HG03460 (cell line): ENCODE measurements around the gene CCL11.

ENCODE experiments used
- ATAC-seq: cut with Tn5 transposase; IDR thresholded peaks from one replicate; pipeline ENCODE4 v1.9.1; 2021; ENCODE audit not compliant: unreplicated experiment

Gene CCL11

DNA sequence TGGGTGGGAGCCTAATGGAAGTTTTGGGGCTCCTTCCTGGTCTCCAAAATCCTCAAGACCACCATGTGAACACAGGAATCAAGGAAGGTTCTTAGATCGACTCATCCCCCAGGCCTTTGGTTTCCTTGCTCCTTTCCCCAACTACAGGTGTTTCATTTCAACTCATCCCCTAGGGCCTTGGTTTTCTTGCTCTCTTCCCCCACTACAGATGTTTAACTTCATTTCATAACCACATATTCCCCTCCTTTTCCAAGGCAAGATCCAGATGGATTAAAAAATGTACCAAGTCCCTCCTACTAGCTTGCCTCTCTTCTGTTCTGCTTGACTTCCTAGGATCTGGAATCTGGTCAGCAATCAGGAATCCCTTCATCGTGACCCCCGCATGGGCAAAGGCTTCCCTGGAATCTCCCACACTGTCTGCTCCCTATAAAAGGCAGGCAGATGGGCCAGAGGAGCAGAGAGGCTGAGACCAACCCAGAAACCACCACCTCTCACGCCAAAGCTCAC, at the start of gene CCL11:
Gene CCL11, plus strand, starts transcription at position 457 of the 507 bp plus-strand sequence. CDS start 67 bp downstream, outside the sequence.
- no peak for ATAC-seq

- no peak for ATAC-seq
Measured at GRCh38 chr17:34236281-34236892, 49.2 kb upstream of the CCL11 start.

DNA sequence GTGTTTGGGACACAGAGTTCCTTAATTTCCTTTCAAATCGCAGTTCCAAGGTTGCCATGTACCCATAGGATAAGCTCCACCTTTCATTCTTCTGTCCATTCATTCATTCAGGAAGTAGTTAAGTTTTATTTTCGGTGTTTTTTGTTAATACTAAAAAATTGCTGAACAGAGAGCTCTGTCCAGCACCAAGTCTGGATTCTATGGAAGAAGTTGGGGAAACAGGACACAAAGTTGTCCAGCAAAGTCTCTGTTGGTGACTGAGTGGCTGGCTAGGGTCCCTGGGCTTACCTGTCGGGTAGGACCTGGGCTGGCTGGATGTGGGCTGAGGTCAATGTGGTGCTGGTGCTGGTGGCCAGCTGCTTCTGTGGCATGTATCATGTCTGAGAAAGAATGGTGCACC, 48.1 kb upstream of the CCL11 start:
- ATAC-seq: no peak

GRCh38 chr17:34241062-34241461, 44.5 kb upstream of the CCL11 start:
- no peak for ATAC-seq

- ATAC-seq: no peak
Measured at GRCh38 chr17:34242587-34243363, 42.8 kb upstream of the CCL11 start.

- no peak for ATAC-seq
Measured at GRCh38 chr17:34243364-34244320, 41.9 kb upstream of the CCL11 start.

GRCh38 chr17:34245351-34245905, 40.1 kb upstream of the CCL11 start:
- ATAC-seq: no peak

GRCh38 chr17:34246446-34246845, 39.1 kb upstream of the CCL11 start:
- no peak for ATAC-seq

- no peak for ATAC-seq
Measured at GRCh38 chr17:34246881-34247280, 38.7 kb upstream of the CCL11 start.

- no peak for ATAC-seq
Measured at GRCh38 chr17:34248511-34249024, 37.0 kb upstream of the CCL11 start.

GRCh38 chr17:34249061-34249460, 36.5 kb upstream of the CCL11 start:
- ATAC-seq: no peak

DNA sequence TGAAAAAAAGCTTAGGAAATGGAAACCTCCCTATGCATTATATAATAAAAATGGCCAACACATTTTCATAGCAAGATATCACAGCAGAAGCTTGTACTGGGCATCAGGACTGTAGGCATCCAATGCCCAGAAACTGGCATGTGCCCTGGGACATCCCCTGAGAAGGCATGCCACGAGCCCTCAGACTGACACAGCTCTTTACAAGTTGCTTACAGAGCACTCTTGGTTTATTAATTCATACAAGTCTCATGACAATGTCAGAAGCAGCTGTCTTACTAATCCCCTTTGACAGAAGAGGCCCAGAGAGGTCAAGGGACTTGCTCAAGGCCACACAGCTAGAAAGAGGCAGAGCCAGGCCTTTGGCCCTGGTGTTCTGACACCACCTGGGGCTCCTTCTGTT, 36.1 kb upstream of the CCL11 start:
- ATAC-seq: no peak

DNA sequence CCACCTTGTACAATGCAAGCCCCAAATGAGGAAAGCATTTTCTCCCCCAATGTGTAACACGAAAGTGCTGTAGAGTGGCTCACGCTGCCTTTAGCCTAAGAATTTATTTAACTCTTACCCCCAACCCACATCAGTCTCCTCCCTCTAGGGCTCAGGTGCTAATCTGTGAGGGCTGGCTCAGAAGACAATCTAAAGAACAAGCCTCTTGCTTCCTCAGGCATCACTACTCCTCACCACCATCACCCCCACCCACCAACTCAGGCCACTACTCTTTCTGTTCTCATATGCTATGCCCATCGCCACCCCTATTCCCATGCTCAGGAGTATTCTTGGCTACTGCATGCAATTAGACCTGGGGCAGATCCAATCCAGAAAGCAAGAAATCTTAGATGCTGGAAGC, 34.4 kb upstream of the CCL11 start:
- no peak for ATAC-seq

DNA sequence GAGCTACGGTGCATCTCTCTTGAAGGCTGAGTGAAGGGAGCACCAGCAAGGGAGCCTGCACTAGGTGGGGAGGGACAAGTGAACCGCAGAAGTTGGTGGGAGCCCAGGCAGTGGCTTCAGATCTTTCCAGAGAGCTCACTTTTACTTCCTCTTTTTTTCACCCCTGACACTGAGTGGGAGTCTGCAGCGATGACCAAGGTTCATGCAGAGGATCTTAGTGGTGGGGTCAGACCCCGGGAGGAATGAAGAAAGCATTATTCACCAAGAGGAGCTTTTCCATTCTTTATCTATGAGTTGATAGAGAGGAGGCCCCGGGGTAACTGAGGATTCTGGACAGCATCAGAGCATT, 33.5 kb upstream of the CCL11 start:
- no peak for ATAC-seq

GRCh38 chr17:34252444-34253138, 33.0 kb upstream of the CCL11 start:
- ATAC-seq: no peak

DNA sequence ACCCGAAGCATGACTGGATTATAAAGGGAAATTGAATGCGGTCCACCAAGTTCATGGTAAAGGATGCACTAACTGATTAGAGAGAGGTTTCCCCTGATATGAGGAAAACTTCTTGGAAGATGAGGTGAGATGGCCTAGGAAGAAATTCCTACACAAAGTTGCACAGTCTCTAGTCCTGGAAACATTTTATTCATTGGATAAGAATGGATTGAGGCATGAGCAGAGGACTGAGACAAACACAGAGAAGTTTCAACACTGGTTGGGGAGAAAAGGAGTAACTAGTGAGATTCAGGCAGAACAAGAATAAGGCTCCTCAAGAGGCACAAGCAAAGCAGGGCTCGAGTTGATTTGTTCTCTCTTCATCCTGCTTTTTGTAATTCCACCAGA, 32.4 kb upstream of the CCL11 start:
- ATAC-seq: no peak

DNA sequence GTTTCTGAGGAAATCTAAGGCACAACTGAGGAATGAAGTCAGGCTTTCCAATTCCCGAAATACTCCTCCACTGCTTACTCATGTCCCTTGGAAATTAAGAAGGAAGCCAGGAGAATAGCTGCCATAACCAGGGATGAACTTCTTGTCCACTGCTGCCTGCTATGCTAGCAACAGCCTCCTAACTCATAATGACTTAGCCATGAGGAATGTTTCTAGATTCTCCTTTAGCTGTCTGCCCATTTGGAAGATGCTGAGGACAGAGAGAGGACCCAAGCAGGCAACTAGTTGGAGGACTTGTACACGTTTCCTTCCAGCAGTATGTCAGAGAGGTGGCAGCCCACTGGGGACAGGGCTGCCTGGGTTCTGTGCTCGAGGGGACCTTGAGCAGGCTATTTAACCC, 31.4 kb upstream of the CCL11 start:
- no peak for ATAC-seq

GRCh38 chr17:34254651-34255380, 30.7 kb upstream of the CCL11 start, which contains the start of gene CCL2:
Gene CCL2 (plus strand): TSS chr17:34255285. CDS start chr17:34255350, 65 bp downstream.
- ATAC-seq: no peak

- ATAC-seq: no peak
Measured at GRCh38 chr17:34255381-34255732, 30.2 kb upstream of the CCL11 start.

GRCh38 chr17:34255841-34256240, 29.7 kb upstream of the CCL11 start:
- ATAC-seq: no peak
